Measurements from ENCODE around the gene TMUB1.
A peak's percentile ranks its signal among the peaks of the same experiment; 100 is the strongest.

Gene TMUB1

GRCh38 chr7:151120896-151121295 lies 37.6 kb upstream of the TMUB1 start:
- no peak for ATAC-seq

- no peak for ATAC-seq
Measured at GRCh38 chr7:151119902-151120301, 36.6 kb upstream of the TMUB1 start.

GRCh38 chr7:151119055-151119415 lies 35.7 kb upstream of the TMUB1 start:
- ATAC-seq = no peak

GRCh38 chr7:151118108-151119054 lies 35.1 kb upstream of the TMUB1 start:
- ATAC-seq = no peak

- ATAC-seq = no peak
Measured at GRCh38 chr7:151117565-151117964, 34.3 kb upstream of the TMUB1 start.

- ATAC-seq = no peak
Measured at GRCh38 chr7:151116603-151117440, 33.5 kb upstream of the TMUB1 start.

GRCh38 chr7:151115836-151116418 lies 32.6 kb upstream of the TMUB1 start:
- ATAC-seq = no peak

GRCh38 chr7:151115121-151115835 lies 32.0 kb upstream of the TMUB1 start:
- ATAC-seq = peak; percentile 49 to 63

GRCh38 chr7:151114151-151115090 lies 31.1 kb upstream of the TMUB1 start:
- ATAC-seq = peak in 1 of 2 donors; percentile 4

- no peak for ATAC-seq
Measured at GRCh38 chr7:151113344-151114150, 30.3 kb upstream of the TMUB1 start.

- ATAC-seq = peak; percentile 71 to 81
Measured at GRCh38 chr7:151110941-151111645, 27.8 kb upstream of the TMUB1 start.

- ATAC-seq = no peak
Measured at GRCh38 chr7:151110236-151110940, 27.1 kb upstream of the TMUB1 start.

GRCh38 chr7:151109094-151110048 lies 26.1 kb upstream of the TMUB1 start:
- ATAC-seq = no peak

GRCh38 chr7:151107882-151108281 lies 24.6 kb upstream of the TMUB1 start:
- no peak for ATAC-seq

- no peak for ATAC-seq
Measured at GRCh38 chr7:151104411-151105235, 21.3 kb upstream of the TMUB1 start.

- no peak for ATAC-seq
Measured at GRCh38 chr7:151103973-151104372, 20.7 kb upstream of the TMUB1 start.

GRCh38 chr7:151102991-151103390 lies 19.7 kb upstream of the TMUB1 start:
- no peak for ATAC-seq
